Astrocyte (in vitro differentiated cells and primary cell): ENCODE results near the gene SSX5. TPM values are rescaled to one million over a fixed set of nuclear protein-coding genes. Genes with fewer than 3 reads are reported as not detected.
"Not testable (repeated sequence)": the region's sequence is repeated elsewhere in the genome, so short reads cannot be mapped to it uniquely, and the experiment has no call there.

ENCODE experiments used
- DNase-seq: peaks from one replicate; pipeline ENCODE4 v3.0.0-alpha.2; 2010; ENCODE audit warnings: low read depth
- FAIRE-seq: peaks from 2 replicates; lab custom pipeline; 2011; peaks lifted over from hg19 to GRCh38; lab: Jason Lieb, UNC
- H2AFZ ChIP-seq: 2 replicates; pipeline ENCODE4 v1.6.0; 2012; ENCODE audit warnings: low read depth, low read length, inconsistent platforms
- H3K27ac ChIP-seq: 2 replicates; pipeline ENCODE4 v1.5.1; 2011; ENCODE audit warnings: low read depth, low read length, inconsistent platforms
- H3K27me3 ChIP-seq: 2 replicates; pipeline ENCODE4 v1.6.0; 2011; ENCODE audit warnings: low read length, inconsistent platforms; ENCODE audit not compliant: insufficient read depth
- H3K36me3 ChIP-seq: 2 replicates; pipeline ENCODE4 v1.5.1; 2011; ENCODE audit warnings: low read length, inconsistent platforms; ENCODE audit not compliant: insufficient read depth
- H3K4me1 ChIP-seq: 2 replicates; pipeline ENCODE4 v1.5.1; 2011; ENCODE audit warnings: low read length, inconsistent platforms; ENCODE audit not compliant: insufficient read depth
- H3K4me2 ChIP-seq: 2 replicates; pipeline ENCODE4 v1.6.0; 2012; ENCODE audit warnings: low read length, inconsistent platforms
- H3K4me3 ChIP-seq: 2 replicates; pipeline ENCODE4 v1.5.1; 2011; ENCODE audit warnings: low read depth, mild to moderate bottlenecking, low read length, inconsistent platforms; ENCODE audit not compliant: insufficient read depth
- H3K79me2 ChIP-seq: 2 replicates; pipeline ENCODE4 v1.6.0; 2012; ENCODE audit warnings: mild to moderate bottlenecking, low read length, inconsistent platforms; ENCODE audit not compliant: insufficient read depth
- H3K9ac ChIP-seq: 2 replicates; pipeline ENCODE4 v1.6.0; 2012; ENCODE audit warnings: mild to moderate bottlenecking, low read length, inconsistent platforms
- H3K9me3 ChIP-seq: 2 replicates; pipeline ENCODE4 v1.5.1; 2012; ENCODE audit warnings: low read depth, mild to moderate bottlenecking, low read length, inconsistent platforms; ENCODE audit not compliant: insufficient read depth
- H4K20me1 ChIP-seq: 2 replicates; pipeline ENCODE4 v1.6.0; 2012; ENCODE audit warnings: low read length, inconsistent platforms; ENCODE audit not compliant: insufficient read depth
- H3K27ac Mint-ChIP-seq: one replicate; pipeline ENCODE4 v1.8.0; 2021; ENCODE audit warnings: mild to moderate bottlenecking, mixed read lengths; ENCODE audit not compliant: unreplicated experiment
- H3K27me3 Mint-ChIP-seq: one replicate; pipeline ENCODE4 v1.8.0; 2021; ENCODE audit warnings: low read depth, mixed read lengths; ENCODE audit not compliant: unreplicated experiment
- H3K36me3 Mint-ChIP-seq: one replicate; pipeline ENCODE4 v1.8.0; 2021; ENCODE audit warnings: low read depth, mixed read lengths; ENCODE audit not compliant: unreplicated experiment
- H3K4me1 Mint-ChIP-seq: one replicate; pipeline ENCODE4 v1.8.0; 2021; ENCODE audit warnings: low read depth, mixed read lengths; ENCODE audit not compliant: unreplicated experiment
- H3K4me3 Mint-ChIP-seq: one replicate; pipeline ENCODE4 v1.8.0; 2021; ENCODE audit warnings: mild to moderate bottlenecking, moderate library complexity, mixed read lengths; ENCODE audit not compliant: unreplicated experiment
- H3K9me3 Mint-ChIP-seq: one replicate; pipeline ENCODE4 v1.8.0; 2021; ENCODE audit warnings: mild to moderate bottlenecking, mixed read lengths; ENCODE audit not compliant: unreplicated experiment
- EZH2 ChIP-seq: IDR thresholded peaks from 2 replicates; pipeline ENCODE4 v1.6.1; 2012; ENCODE audit warnings: mild to moderate bottlenecking, low read length, inconsistent platforms; ENCODE audit not compliant: insufficient read depth
- total RNA-seq: library from RNA; stranded (reverse); gene quantifications from 2 replicates; pipeline ENCODE4 v1.2.1, GENCODE V29; 2021

Gene SSX5
- total RNA-seq, 1 donor from 2014 or later, result not detected

- no peak overlapping the region for H3K4me3 ChIP-seq
- Mint-ChIP-seq H3K4me1 (no peaks in the 10 kb centered on the region), H3K27ac (no peak overlapping the region), H3K4me3 (no peak overlapping the region), H3K9me3 (peaks cover 2% of the 10 kb centered on the region), H3K36me3 (no peaks in the 10 kb centered on the region), H3K27me3 (peaks cover 2% of the 10 kb centered on the region)
- no peaks in the 10 kb centered on the region for H3K9me3 ChIP-seq
- H4K20me1 ChIP-seq, result no peaks in the 10 kb centered on the region
- H3K36me3 ChIP-seq, result no peaks in the 10 kb centered on the region
- H3K79me2 ChIP-seq, result no peaks in the 10 kb centered on the region
- TF ChIP-seq EZH2, result no peak
- no peak overlapping the region for H3K9ac ChIP-seq
- H3K4me1 ChIP-seq, result no peaks in the 10 kb centered on the region
- no peak overlapping the region for H3K27ac ChIP-seq
- H2AFZ ChIP-seq, result no peak overlapping the region
- no peak overlapping the region for H3K4me2 ChIP-seq
- DNase-seq, result no peak
- no peak for FAIRE-seq
- H3K27me3 ChIP-seq, result no peaks in the 10 kb centered on the region
Measured at GRCh38 chrX:48153769-48154168, 42.8 kb downstream of the SSX5 start.

- not testable (repeated sequence) for H3K27me3 ChIP-seq, H3K27me3 Mint-ChIP-seq, H3K79me2 ChIP-seq, H3K9ac ChIP-seq, H3K27ac Mint-ChIP-seq, H3K4me3 ChIP-seq, H2AFZ ChIP-seq, H3K27ac ChIP-seq, H3K36me3 Mint-ChIP-seq, H3K4me3 Mint-ChIP-seq, H3K4me2 ChIP-seq, H3K36me3 ChIP-seq, H3K9me3 ChIP-seq, H4K20me1 ChIP-seq, DNase-seq, H3K9me3 Mint-ChIP-seq, H3K4me1 Mint-ChIP-seq, H3K4me1 ChIP-seq
- FAIRE-seq, result peak; percentile 91
Measured at GRCh38 chrX:48142697-48143096, 53.9 kb downstream of the SSX5 start.

GRCh38 chrX:48141810-48142508 lies 54.6 kb downstream of the SSX5 start:
- H3K27me3 ChIP-seq, H3K27ac Mint-ChIP-seq, H3K9me3 ChIP-seq, DNase-seq, H3K4me3 ChIP-seq, H3K4me2 ChIP-seq, H3K36me3 Mint-ChIP-seq, H3K4me1 ChIP-seq, H3K9ac ChIP-seq, H3K4me3 Mint-ChIP-seq, H3K27me3 Mint-ChIP-seq, H2AFZ ChIP-seq, H3K79me2 ChIP-seq, H3K27ac ChIP-seq, H3K4me1 Mint-ChIP-seq, H3K36me3 ChIP-seq, H3K9me3 Mint-ChIP-seq, H4K20me1 ChIP-seq: not testable (repeated sequence)
- peak; percentile 90 for FAIRE-seq

- not testable (repeated sequence) for DNase-seq, H3K9me3 ChIP-seq, H3K9ac ChIP-seq, H3K4me3 Mint-ChIP-seq, H3K36me3 Mint-ChIP-seq, H3K9me3 Mint-ChIP-seq, H3K36me3 ChIP-seq, H3K27ac ChIP-seq, H3K4me1 ChIP-seq, H3K4me3 ChIP-seq, FAIRE-seq, H3K4me2 ChIP-seq, H3K79me2 ChIP-seq, H3K27me3 Mint-ChIP-seq, H3K27me3 ChIP-seq, H3K4me1 Mint-ChIP-seq, H2AFZ ChIP-seq, H4K20me1 ChIP-seq, H3K27ac Mint-ChIP-seq
Measured at GRCh38 chrX:48139076-48139475, 57.5 kb downstream of the SSX5 start.

Other genes with a start within 250 kb of the SSX5 start
- 4.4 and 4.5 TPM in 2 replicates for gene ZNF182, start 192.8 kb downstream of the SSX5 start, total RNA-seq
- gene SPACA5, start 189.8 kb downstream of the SSX5 start, total RNA-seq, result not detected in 2 replicates
- gene ZNF630, start 125.2 kb downstream of the SSX5 start, total RNA-seq, result 1.3 and 1.8 TPM in 2 replicates
- not detected in 2 replicates for gene SPACA5B, start 66.2 kb downstream of the SSX5 start, total RNA-seq
- not detected in 2 replicates for gene SSX1, start 58.6 kb upstream of the SSX5 start, total RNA-seq
- not detected in 2 replicates for gene SSX3, start 159.9 kb upstream of the SSX5 start, total RNA-seq
- gene SSX4, start 186.7 kb upstream of the SSX5 start, total RNA-seq, result not detected in 2 replicates
- gene SSX4B, start 215.2 kb upstream of the SSX5 start, total RNA-seq, result not detected in 2 replicates